ENCODE measurements around the gene YOD1. TPM values are rescaled to one million over a fixed set of nuclear protein-coding genes. Genes with fewer than 3 reads are reported as not detected.

The YOD1 gene
- total RNA-seq, 2 donors from 2014 or later: 3.5 to 4.7 TPM

DNA sequence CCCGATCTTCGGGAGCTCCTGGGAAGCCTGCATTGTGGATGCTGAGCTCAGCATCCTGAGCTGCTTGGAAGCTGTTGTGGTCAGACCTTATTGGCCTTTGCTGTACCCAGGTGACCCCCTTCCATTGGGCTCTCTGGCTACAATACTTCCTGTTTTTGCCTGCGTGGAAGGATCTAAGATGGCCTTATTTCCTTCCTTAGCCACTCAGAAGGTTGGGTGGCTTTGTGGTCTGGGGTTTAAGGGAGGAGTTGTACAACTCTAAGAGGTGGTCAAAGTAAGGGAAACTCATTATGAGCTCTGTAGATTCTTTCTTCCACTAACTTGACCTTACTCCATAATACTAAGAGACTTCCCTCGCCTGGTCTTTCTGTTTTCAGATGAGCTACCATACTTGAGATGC lies 19.8 kb upstream of the YOD1 start:
- Histone ChIP-seq H3K4me1 (no peaks in the 10 kb centered on the region), H3K9me3 (no peaks in the 10 kb centered on the region), H3K36me3 (peaks cover 62% of the 10 kb centered on the region), H3K27ac (peak overlapping the region; percentile 19 to 42), H3K27me3 (no peaks in the 10 kb centered on the region), H3K4me3 (no peak overlapping the region)
- DNase-seq (ENCODE audit: low spot score): no peak
- TF ChIP-seq, protein P1, sequence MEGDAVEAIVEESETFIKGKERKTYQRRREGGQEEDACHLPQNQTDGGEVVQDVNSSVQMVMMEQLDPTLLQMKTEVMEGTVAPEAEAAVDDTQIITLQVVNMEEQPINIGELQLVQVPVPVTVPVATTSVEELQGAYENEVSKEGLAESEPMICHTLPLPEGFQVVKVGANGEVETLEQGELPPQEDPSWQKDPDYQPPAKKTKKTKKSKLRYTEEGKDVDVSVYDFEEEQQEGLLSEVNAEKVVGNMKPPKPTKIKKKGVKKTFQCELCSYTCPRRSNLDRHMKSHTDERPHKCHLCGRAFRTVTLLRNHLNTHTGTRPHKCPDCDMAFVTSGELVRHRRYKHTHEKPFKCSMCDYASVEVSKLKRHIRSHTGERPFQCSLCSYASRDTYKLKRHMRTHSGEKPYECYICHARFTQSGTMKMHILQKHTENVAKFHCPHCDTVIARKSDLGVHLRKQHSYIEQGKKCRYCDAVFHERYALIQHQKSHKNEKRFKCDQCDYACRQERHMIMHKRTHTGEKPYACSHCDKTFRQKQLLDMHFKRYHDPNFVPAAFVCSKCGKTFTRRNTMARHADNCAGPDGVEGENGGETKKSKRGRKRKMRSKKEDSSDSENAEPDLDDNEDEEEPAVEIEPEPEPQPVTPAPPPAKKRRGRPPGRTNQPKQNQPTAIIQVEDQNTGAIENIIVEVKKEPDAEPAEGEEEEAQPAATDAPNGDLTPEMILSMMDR (IDR thresholded peaks at IDR 0.05): no peak

DNA sequence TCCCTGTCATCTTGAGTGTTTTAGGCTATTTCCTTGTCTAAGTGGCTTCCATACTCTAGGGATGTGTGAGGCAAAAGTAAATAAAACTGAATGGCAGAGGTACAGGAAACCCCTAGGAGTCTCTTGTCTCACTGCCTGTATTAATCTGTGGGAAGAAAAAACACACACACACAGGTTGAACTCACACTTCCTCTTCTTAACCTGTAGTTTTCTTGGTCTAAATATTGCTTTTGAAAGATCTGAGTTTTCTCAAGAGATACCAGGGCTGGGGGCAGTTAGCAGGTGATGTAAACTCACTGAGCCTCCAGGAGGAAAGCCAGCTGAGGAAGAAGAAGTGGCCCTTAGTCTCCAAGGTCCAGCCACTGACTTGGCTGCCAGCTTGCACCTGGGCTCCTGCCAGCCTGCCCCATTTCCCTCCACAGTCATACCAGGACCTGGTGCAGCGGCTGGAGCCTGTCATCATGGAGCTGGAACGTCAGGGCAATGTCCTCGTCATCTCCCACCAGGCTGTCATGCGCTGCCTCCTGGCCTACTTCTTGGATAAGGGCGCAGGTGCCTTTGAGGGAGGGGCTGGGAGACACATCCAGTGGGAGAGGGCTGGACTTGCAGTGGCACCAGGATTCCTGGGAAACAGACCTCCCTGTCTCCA lies 19.0 kb upstream of the YOD1 start:
- H3K36me3 ChIP-seq: peaks cover 66% of the 10 kb centered on the region
- TF ChIP-seq, protein P1 (IDR thresholded peaks at IDR 0.05): no peak
- H3K4me1 ChIP-seq: no peaks in the 10 kb centered on the region
- DNase-seq (ENCODE audit: low spot score): no peak
- H3K4me3 ChIP-seq: no peak overlapping the region
- H3K9me3 ChIP-seq: no peaks in the 10 kb centered on the region
- no peaks in the 10 kb centered on the region for H3K27me3 ChIP-seq
- peak overlapping the region; percentile 19 to 42 for H3K27ac ChIP-seq

DNA sequence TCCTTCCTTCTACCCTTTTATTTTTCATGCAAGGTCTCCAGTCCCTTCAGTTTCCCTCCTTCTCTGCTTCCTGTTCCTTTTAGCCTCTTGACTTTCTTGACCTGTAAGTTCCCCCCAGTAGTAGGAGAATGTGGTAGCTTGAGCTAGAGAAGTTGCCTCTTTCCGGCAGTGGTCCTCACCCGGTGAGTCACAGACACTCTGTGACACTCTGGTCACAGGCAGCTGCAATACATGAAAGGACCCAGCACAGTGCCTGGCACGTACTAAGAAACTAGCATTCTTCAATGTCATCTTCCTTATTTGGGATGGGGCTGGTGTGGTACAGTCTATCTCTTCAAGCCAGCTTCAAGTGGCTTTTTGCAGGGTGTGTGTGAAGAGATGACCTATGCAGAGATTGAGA lies 18.1 kb upstream of the YOD1 start:
- Histone ChIP-seq H3K4me3 (no peak overlapping the region), H3K4me1 (peaks cover 0 to 2% of the 10 kb centered on the region in 2 donors), H3K27ac (peak overlapping the region; percentile 19 to 40)

DNA sequence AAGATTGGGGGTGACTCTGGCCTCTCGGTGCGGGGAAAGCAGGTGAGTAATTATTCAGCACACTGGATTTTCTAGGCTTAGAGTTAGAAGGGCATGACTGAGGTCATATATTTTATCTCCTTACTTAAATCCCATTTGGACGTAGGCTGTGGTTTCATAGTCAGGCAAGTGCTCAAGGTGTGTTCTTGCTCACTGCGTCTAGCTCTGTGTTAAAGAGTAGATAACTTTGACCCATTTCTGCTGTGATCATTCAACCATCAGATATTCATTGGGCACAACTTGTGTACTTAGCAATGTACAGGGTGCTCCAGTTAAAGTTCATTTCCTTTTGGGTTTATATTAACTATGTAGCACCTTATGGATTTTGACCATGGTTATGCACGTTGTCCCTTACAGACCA lies 16.7 kb upstream of the YOD1 start:
- Histone ChIP-seq H3K4me3 (no peak overlapping the region), H3K4me1 (peaks cover 0 to 5% of the 10 kb centered on the region in 2 donors), H3K27ac (no peak overlapping the region), H3K27me3 (no peaks in the 10 kb centered on the region), H3K36me3 (peaks cover 76% of the 10 kb centered on the region), H3K9me3 (no peaks in the 10 kb centered on the region)
- TF ChIP-seq, protein P1 (IDR thresholded peaks at IDR 0.05): no peak
- no peak for DNase-seq (ENCODE audit: low spot score)

More for the DNA sequence above, 18.1 kb upstream of the YOD1 start:
- H3K36me3 ChIP-seq: peaks cover 67% of the 10 kb centered on the region
- no peak for DNase-seq (ENCODE audit: low spot score)
- H3K27me3 ChIP-seq: no peaks in the 10 kb centered on the region
- no peaks in the 10 kb centered on the region for H3K9me3 ChIP-seq
- TF ChIP-seq, protein P1 (IDR thresholded peaks at IDR 0.05): no peak

DNA sequence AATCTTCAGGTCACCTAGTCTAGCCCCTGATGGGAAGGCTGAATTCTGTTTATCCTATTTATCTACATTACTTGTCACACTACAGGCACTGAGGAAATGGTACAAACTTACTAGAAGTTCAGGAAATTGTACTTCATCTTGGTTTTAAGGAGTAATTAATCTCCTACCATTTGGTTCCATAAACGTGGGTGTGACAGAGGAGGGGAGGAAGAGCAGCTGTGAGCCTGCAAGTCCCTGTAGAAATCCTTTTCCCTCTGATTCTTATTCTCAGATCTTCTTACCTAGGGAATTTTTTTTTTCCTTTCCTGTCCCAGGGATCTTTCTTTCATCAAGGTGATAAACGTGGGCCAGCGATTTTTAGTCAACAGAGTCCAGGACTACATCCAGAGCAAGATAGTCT lies 16.2 kb upstream of the YOD1 start:
- H3K36me3 ChIP-seq: peaks cover 74% of the 10 kb centered on the region
- H3K4me3 ChIP-seq: no peak overlapping the region
- H3K27me3 ChIP-seq: no peaks in the 10 kb centered on the region
- H3K4me1 ChIP-seq: peaks cover 0 to 5% of the 10 kb centered on the region in 2 donors
- H3K9me3 ChIP-seq: no peaks in the 10 kb centered on the region
- H3K27ac ChIP-seq: peak overlapping the region in 1 of 2 donors; percentile 31
- no peak for DNase-seq (ENCODE audit: low spot score)
- TF ChIP-seq, protein P1 (IDR thresholded peaks at IDR 0.05): no peak

DNA sequence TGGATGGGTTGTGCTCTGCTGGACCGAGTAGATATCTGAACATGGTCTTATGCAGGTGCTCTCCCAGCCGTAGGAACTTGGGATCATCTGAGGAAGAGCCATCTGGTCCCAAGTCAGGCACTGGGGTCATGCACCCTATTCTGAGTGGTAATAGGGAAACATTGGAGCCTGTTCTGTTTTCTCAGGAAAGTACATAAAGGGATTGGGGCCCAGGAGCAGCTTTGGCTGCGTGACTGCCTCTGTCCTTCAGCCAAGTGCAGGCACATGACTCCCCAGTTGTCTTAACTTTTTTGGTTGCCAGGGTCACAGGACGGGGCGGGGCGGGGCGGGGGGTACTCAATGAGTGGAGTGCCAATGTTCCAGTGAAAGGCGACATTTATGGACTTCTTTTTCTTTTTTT lies 13.6 kb upstream of the YOD1 start:
- peak overlapping the region; percentile 56 to 73 for H3K27ac ChIP-seq
- H3K36me3 ChIP-seq: peaks cover 76% of the 10 kb centered on the region
- no peaks in the 10 kb centered on the region for H3K9me3 ChIP-seq
- H3K27me3 ChIP-seq: no peaks in the 10 kb centered on the region
- no peak for DNase-seq (ENCODE audit: low spot score)
- H3K4me1 ChIP-seq: peaks cover 0 to 10% of the 10 kb centered on the region in 2 donors
- TF ChIP-seq, protein P1 (IDR thresholded peaks at IDR 0.05): no peak
- H3K4me3 ChIP-seq: no peak overlapping the region

All from right atrium auricular region (tissue), 2 donors.